ENCODE data around the gene YBEY. TPM values are rescaled to one million over a fixed set of nuclear protein-coding genes. Genes with fewer than 3 reads are reported as not detected.

The YBEY gene
- polyA plus RNA-seq, 1 donor from 2014 or later, result 88.4 TPM

DNA sequence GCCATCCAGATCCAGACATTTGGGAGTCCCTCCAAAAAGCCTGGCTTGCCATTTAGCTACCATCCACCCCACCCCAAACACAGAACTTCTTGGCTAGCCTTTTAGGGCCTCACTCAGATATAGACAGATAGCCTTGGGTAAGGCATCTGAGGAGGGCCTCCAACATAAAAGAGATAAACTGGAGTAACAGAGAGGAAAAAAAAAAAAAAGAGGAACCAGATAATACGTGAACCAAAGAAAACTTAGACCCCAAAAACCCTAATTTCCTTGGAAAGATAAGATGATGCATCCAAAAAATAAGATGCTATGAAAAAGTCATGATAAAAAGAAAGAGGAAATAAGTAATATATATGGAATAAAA, 37.7 kb upstream of the YBEY start:
- Histone ChIP-seq H3K36me3 (ENCODE audit: insufficient read depth, low read length) (peaks cover 5% of the 10 kb centered on the region), H3F3A (ENCODE audit: insufficient read depth, low read length, poor library complexity, severe bottlenecking) (no peaks in the 10 kb centered on the region), H3K4me3 (ENCODE audit: low read length) (no peak overlapping the region), H3K9ac (ENCODE audit: low read length) (no peak overlapping the region), H4K20me1 (ENCODE audit: insufficient read depth) (no peaks in the 10 kb centered on the region), H3K79me2 (replicated peaks; ENCODE audit: insufficient read depth, low read length) (no peaks in the 10 kb centered on the region), H3K27me3 (ENCODE audit: insufficient read depth, low read depth, low read length) (no peaks in the 10 kb centered on the region), H3K4me2 (ENCODE audit: low read length) (no peak overlapping the region), H2AFZ (ENCODE audit: low read depth, low read length) (no peak overlapping the region), H3K27ac (ENCODE audit: low read length) (no peak overlapping the region), H3K9me3 (ENCODE audit: low read length) (no peaks in the 10 kb centered on the region), H3K9me2 (ENCODE audit: insufficient read depth, low read length) (no peaks in the 10 kb centered on the region)
- TF ChIP-seq MXI1 (conservative IDR thresholded peaks at IDR 0.05; ENCODE audit: poor library complexity, severe bottlenecking), result no peak
- no peak for TF ChIP-seq POLR2AphosphoS5 (IDR thresholded peaks at IDR 0.05)
- TF ChIP-seq CTCF (IDR thresholded peaks at IDR 0.05; ENCODE audit: poor library complexity, severe bottlenecking), result no peak
- no peak for TF ChIP-seq SMC3 (conservative IDR thresholded peaks at IDR 0.05; ENCODE audit: poor library complexity)
- no peak for TF ChIP-seq EZH2 (IDR thresholded peaks at IDR 0.05; ENCODE audit: borderline replicate concordance, insufficient read depth, low read length, poor library complexity, severe bottlenecking)
- no peak for TF ChIP-seq EP300 (conservative IDR thresholded peaks at IDR 0.05; ENCODE audit: poor library complexity, severe bottlenecking)
- TF ChIP-seq, protein P1, sequence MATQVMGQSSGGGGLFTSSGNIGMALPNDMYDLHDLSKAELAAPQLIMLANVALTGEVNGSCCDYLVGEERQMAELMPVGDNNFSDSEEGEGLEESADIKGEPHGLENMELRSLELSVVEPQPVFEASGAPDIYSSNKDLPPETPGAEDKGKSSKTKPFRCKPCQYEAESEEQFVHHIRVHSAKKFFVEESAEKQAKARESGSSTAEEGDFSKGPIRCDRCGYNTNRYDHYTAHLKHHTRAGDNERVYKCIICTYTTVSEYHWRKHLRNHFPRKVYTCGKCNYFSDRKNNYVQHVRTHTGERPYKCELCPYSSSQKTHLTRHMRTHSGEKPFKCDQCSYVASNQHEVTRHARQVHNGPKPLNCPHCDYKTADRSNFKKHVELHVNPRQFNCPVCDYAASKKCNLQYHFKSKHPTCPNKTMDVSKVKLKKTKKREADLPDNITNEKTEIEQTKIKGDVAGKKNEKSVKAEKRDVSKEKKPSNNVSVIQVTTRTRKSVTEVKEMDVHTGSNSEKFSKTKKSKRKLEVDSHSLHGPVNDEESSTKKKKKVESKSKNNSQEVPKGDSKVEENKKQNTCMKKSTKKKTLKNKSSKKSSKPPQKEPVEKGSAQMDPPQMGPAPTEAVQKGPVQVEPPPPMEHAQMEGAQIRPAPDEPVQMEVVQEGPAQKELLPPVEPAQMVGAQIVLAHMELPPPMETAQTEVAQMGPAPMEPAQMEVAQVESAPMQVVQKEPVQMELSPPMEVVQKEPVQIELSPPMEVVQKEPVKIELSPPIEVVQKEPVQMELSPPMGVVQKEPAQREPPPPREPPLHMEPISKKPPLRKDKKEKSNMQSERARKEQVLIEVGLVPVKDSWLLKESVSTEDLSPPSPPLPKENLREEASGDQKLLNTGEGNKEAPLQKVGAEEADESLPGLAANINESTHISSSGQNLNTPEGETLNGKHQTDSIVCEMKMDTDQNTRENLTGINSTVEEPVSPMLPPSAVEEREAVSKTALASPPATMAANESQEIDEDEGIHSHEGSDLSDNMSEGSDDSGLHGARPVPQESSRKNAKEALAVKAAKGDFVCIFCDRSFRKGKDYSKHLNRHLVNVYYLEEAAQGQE (IDR thresholded peaks at IDR 0.05; ENCODE audit: borderline replicate concordance), result no peak
- no peak for TF ChIP-seq RAD21 (conservative IDR thresholded peaks at IDR 0.05)
- TF ChIP-seq TAF1 (IDR thresholded peaks at IDR 0.05; ENCODE audit: low read depth), result no peak

GRCh38 chr21:46248827-46249226, 37.3 kb upstream of the YBEY start:
- TF ChIP-seq TAF1 (IDR thresholded peaks at IDR 0.05; ENCODE audit: low read depth) (no peak), RAD21 (conservative IDR thresholded peaks at IDR 0.05) (no peak), CTCF (IDR thresholded peaks at IDR 0.05; ENCODE audit: poor library complexity, severe bottlenecking) (no peak)
- no peaks in the 10 kb centered on the region for H3F3A ChIP-seq (ENCODE audit: insufficient read depth, low read length, poor library complexity, severe bottlenecking)
- H3K9ac ChIP-seq (ENCODE audit: low read length), result no peak overlapping the region
- H3K4me3 ChIP-seq (ENCODE audit: low read length), result no peak overlapping the region
- peaks cover 5% of the 10 kb centered on the region for H3K36me3 ChIP-seq (ENCODE audit: insufficient read depth, low read length)
- no peak overlapping the region for H3K4me2 ChIP-seq (ENCODE audit: low read length)
- no peak overlapping the region for H2AFZ ChIP-seq (ENCODE audit: low read depth, low read length)
- no peaks in the 10 kb centered on the region for H3K9me3 ChIP-seq (ENCODE audit: low read length)
- H3K27me3 ChIP-seq (ENCODE audit: insufficient read depth, low read depth, low read length), result no peaks in the 10 kb centered on the region
- no peak overlapping the region for H3K27ac ChIP-seq (ENCODE audit: low read length)
- H4K20me1 ChIP-seq (ENCODE audit: insufficient read depth), result no peaks in the 10 kb centered on the region
- no peaks in the 10 kb centered on the region for H3K79me2 ChIP-seq (replicated peaks; ENCODE audit: insufficient read depth, low read length)
- no peaks in the 10 kb centered on the region for H3K9me2 ChIP-seq (ENCODE audit: insufficient read depth, low read length)

Measured in neural cell (in vitro differentiated cells).